NOMO-1 treated with DMSO at 0.1 percent for 48 hours (cell line): ENCODE data around the gene TMOD3.
"Not testable (repeated sequence)": the region's sequence is repeated elsewhere in the genome, so short reads cannot be mapped to it uniquely, and the experiment has no call there.

ENCODE experiments used
- DNase-seq: peaks from one replicate; lab custom pipeline; 2025; ENCODE audit not compliant: unreplicated experiment; lab: John Stamatoyannopoulos, UW

Gene TMOD3

DNA sequence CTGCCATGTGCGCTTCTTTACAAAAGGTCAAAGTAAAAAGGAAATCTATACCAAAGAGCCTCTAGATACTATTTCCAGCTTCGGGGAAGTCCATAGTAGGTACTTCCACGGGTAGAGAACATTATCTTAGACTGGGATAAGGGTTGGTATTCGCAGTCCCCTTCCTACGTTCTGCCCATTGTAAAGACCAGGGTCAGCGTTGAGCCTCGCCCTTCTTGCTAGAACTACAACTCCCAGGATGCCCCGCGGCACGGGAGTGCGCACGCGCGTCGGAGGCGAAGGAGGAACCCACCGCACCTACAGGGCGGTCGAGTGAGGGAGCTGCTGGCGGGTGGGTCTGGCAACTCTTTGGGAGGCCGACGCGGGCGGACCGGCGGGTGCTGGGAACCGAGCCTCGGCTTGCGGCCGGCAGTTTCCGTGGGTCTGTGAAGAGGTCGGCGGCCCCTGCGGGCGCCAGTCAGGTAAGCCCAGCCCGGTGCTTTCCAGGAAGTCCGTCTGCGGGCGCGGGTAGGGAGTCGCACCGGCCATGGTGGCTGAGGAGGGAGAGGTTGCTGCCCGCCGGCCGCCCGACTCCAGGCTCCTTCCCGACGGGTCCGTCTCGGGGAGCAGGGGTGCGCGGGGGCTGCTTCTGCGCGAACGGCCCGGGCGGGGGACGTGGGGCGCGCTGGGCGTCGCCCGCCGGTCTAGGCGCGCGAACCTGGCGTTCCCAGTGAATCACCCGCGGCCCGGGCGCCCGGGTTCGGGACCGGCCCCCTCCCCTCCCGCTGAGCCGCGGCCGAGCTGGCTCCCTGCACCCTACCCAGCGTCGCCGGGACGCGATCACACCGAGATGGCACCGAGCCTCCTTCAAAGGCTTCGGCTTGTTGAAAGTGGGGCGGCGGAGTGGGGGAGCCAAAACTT is at the start of gene TMOD3:
Gene TMOD3, plus strand, starts transcription at position 278 of the 900 bp plus-strand sequence. CDS start 33,232 bp downstream, outside the sequence.
- peak; percentile 76 for DNase-seq

DNA sequence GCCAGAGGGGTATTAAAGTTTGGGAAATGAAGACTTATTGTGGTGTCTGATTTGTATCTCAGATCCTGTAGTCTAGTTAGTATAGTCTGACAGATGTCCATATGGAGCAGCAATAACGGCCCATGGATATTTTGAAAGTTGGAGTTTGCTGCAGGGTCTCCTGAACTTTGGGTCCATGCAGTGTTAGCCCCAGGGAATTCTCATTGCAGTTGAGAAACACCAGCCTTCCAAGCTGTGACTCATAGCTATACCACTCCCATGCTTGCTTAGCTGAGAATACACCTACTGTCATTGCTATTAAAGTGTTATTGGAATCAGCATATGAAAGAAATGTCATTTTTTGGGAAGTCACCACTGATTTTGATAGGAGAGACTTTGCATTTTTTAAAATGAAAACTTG is 48.8 kb upstream of the TMOD3 start:
- no peak for DNase-seq

DNA sequence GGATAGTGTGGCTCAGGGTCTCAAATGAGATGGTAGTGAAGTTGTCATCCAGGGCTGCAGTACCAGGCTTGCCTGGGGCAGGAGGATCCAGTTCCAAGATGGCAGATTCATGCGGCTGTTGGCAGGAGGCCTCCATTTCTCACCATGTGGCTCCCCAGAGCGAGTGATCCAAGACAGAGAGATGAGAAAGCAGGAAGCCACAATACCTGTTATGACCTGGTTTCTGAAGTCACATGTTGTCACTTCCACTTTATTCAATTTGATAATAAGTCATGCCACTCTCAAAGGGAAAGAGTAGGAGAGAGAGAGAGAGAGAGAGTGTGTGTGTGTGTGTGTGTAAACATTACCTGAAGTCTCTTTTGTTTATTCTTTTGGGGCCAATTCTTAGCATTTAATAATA is 47.9 kb upstream of the TMOD3 start:
- DNase-seq, result no peak

DNA sequence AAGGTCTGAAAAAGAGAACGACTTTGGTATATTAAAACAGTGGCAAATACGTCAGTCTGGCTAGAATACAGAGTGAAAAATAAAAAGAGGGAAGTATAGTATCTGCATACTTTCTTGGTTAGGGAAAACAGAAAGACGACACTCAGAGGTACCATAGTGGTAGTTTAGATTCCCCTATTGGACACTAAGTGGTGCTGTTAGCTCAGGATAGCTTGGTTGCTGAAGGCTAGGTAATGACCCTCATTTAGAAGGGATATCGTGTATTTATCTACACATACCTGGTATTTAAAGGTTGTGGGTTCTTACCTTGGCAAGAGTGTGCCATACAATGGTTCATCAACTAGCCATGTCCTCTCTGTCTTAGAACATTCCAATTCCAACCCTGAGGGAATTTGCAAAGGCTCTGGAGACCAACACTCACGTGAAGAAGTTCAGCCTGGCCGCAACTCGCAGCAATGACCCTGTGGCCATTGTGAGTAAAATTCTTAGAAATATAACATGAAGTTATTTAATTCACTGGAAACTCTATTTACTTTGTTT is 47.0 kb upstream of the TMOD3 start:
- no peak for DNase-seq

DNA sequence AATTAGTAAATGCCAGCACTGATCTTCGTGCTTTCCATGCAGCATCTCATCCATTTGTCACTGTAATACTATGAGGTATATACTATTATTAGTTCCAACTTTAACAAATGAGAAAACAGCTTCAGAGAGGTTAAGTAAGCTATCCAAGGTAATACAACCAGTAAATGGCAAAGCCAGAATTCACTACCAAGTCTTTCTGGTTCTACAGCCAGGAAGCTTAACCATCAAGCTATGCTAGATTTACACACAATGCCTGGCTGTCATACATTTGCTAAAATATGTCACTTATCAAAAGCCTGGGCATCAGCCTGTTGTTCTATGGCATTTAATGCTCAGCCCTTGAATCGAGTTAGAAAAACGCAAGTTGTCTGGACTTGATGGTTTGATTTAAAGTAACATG is 45.5 kb upstream of the TMOD3 start:
- DNase-seq, result no peak

DNA sequence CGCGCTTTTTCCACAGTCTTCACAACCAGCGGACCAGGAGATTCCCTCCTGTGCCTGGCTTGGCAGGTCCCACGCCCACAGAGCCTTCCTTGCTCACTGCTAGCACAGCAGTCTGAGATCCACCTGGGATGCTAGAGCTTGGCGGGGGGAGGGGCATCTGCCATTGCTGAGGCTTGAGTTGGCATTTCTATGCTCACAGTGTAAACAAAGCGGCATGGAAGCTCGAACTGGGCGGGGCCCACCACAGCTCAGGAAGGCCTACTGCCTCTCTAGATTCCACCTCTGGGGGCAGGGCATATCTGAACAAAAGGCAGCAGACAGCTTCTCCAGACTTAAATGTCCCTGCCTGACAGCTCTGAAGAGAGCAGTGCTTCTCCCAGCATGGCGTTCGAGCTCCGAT is 42.3 kb upstream of the TMOD3 start:
- not testable (repeated sequence) for DNase-seq

DNA sequence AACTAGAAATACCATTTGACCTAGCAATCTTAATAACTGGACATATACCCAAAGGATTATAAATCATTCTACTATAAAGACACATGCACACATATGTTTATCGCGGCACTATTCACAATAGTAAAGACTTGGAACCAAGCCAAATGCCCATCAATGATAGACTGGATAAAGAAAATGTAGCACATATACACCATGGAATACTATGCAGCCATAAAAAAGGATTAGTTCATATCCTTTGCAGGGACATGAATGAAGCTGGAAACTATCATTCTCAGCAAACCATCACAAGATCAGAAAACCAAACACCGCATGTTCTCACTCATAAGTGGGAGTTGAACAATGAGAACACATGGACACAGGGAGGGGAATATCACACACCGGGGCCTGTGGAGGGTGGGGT is 37.0 kb upstream of the TMOD3 start:
- not testable (repeated sequence) for DNase-seq

DNA sequence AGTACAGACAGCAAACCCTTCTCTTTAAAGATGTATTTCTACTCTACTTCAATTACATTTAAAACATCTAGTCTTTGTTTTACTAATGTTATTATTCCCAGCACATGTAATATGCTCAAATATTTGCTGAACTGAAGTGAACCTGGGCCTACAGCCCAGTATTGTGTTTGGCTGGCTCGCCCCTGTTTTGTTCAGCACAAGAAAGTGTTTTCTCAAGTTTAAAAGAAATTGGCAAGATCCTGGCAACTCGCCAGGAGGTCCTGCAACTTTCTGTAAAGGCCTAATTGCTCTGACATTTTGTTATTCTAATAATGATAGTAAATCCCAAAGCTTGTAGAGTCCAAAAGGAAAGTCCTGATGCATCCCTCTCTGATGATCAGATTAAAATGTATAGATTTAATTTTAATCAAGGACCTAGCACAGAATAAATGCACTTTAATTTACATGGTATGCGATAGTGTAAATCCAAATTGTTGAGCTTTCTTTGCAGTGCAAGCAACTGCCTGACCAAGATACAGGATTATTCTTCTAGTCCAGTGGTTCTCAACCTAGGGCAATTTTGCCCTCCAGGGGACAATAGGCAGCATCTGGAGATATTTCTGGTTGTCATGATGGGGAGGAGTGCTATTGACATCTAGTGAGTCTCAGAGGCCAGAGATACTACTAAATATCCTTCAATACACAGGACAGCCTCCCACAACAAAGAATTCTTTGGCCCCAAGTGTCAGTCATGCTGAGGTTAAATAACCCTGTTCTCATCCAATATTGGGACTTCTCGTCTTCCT is 35.7 kb upstream of the TMOD3 start:
- no peak for DNase-seq

DNA sequence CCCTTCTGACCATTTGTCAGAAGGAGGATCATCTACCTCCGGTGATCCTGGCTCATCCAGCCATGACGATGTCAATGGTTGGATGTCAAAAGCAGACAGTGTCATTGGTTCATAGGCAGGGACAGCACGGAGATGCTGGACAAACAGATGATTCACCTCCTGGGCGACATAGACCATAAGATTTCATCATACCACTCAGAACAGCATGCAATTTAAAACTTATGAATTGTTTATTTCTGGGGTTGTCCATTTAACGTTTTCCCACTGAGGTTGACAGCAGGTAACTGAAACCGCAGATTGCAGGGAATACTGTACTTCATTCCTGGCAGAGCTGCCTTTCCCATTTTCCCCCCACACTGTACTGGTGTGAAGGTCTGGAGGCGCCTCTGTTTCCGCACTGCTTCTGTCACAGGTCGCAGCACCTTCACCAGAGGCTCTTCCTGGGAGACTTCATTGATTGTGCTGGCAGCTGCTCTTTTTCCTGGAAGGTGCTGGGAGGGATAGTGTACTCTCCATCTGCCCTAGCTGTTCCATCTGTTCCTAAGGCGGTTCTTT is 32.5 kb upstream of the TMOD3 start:
- peak; percentile 8 for DNase-seq

DNA sequence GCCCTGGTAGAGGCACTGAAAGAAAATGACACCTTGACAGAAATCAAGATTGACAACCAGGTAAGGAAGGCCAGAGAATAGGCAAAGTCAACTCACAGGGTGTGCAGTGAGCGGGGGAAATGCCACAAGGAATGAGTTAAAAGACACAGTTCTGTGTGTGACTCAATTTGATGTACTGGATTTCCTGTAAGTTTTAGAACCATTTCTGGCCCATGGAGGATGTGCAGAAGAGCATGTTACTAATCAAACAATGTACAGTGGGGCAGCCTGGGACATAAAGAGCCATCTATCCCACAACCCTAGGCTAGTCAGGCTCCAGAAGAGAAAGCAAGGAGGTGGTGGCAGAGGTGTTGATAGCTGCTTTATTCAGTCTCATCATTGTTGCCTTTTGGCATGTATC is 31.2 kb upstream of the TMOD3 start:
- DNase-seq, result no peak

DNA sequence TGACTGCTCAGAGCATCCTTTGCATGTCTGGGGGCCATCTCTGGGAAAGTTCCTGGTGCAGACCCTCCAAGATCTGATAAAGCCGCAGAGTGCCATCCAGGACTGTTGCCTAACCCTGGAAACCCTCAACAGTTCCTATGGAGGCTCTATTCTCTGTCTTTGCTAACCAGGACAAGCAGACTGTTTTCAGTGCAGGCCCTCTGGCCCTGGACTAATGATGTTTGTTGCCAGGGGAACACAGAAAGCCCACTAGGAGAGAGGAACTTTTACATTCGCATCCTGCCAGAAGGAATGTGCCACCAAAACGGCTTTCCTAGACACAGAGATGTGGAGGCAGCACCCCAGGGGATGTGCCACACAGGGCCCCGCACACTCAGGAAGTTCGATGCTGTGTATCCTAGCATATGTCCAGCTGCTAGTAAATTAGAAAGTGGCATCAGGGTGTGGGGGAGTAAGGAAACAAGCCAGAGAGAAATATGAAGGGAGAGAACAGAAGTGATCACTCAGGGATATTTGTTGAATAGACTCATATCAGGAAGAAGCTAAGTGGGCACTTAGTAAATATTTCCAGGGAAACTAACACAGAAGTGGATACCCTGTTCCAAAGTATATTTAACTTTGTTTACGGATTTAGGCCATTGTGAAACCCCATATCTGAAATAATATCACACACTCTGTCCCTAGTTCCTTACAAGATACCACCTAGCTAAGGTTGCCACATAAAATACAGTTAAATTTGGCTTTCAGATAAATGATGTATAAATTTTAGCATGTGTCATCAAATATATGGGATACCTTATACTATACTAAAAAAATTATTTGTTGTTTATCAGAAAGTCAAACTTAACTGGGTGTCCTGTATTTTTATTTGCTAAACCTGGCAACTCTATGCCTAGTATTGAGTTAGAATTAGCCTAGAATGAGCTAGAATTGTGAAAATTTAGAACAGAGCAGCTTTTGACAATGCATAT is 29.9 kb upstream of the TMOD3 start:
- DNase-seq, result no peak

DNA sequence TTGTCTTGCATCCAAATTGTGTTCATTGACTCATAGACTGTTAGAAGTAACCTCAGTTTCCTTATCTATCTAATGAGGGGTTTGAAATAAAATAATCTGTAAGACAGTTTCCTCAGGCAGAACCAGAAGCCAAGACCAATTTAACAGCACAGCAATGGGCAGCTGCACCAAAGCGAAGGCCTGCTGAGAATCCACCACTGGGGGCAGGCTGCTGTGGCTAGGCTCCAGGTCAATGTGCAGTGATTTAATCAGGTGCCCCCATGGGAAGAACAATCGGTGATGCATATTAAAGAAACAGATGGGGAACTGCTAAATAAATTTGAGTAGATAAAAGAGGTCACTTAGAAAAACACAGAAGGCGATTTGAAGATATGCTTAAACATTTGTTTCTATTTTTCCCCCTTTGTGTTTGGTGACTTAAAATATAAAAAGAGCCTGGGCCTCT is 28.0 kb upstream of the TMOD3 start:
- DNase-seq, result no peak

DNA sequence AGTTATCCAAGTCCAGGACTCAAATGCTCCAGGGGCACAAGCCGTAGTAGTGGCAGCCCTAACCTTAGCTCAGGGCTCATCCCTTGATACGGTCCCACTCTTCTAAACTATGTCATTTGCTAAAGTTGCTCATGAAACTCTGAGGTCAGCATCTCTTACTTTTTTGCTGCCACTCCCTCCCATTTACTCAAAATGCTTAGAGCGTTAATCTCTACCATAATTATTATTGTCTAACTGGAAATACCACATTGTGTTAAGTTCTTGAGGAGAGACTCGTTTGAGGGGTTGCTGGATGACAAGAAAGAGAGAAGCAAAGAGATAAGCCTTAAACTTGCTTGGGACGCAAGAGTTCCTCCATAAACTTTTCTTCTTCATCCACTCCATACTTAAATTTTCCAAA is 26.9 kb upstream of the TMOD3 start:
- no peak for DNase-seq

DNA sequence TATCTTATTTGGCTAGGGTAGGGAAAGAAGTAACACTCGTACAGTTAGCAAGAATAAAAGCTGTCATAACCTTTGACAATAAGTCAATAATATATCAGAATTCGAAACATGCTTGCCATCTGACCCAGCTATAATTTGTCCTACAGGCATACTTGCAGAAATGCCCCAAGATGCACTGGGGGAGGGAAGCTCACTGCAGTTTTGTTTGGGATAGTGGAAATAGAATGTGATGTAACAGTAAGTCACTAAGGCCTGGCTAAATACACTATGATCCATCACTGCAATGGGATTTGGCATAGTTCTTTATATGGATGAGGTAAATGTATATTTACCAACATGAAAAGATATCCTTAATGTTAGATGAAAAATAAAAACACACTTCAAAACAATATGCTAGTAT is 25.5 kb upstream of the TMOD3 start:
- no peak for DNase-seq

DNA sequence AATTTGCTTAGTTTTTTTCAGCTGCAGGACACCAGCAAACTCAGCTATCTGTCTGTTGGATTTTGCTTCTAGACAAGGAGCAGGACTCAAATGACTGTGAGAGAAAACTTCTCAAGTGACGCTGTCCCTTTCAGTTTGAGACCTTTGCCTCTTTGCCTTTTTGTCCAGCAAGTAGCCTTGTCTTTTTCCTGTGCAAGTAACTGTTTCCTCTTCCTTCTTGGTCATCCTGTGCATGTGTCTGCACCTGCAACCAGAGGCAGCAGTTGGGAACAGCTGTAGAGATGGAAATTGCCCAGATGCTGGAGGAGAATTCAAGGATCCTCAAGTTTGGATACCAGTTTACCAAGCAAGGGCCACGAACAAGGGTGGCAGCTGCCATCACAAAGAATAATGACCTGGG is 23.3 kb upstream of the TMOD3 start:
- no peak for DNase-seq

DNA sequence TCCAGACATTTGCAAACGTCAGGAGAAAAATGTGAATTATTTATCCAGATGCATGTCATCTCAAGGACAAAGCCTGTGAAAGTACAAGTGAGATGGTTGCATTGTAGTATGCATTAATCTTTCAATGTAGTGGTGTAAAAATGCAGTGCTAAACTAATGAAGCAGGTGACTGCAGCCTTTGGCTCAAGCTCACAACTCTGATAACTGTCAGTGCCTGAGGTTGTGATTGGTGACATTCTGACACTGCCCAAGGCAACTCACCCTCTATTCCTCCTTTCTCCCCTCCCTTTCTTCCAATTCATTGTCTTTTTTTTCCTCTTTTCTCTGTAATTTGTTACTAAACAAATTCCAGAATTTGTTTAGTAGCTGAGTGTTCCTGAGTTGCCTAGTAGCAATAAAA is 20.0 kb upstream of the TMOD3 start:
- DNase-seq, result no peak

DNA sequence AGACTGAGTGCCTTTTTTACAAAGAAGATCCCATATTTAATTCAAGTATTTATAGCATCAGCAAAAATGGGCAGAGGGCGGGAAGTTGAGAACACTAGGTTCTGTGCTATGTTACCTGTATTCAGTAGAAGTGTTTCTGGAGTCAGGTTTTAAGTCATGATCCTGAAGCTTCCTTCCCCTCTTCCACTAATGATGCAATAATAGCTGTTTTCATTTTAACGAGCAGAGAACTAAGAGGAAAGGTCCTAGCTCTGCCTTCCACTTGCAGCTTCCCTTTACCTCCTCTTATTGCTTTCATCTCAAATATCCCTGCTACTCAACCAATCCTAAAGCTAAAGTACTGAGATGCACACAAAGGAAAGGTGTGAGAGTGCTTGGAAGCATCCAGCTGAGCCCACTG is 16.9 kb upstream of the TMOD3 start:
- peak; percentile 1 for DNase-seq

DNA sequence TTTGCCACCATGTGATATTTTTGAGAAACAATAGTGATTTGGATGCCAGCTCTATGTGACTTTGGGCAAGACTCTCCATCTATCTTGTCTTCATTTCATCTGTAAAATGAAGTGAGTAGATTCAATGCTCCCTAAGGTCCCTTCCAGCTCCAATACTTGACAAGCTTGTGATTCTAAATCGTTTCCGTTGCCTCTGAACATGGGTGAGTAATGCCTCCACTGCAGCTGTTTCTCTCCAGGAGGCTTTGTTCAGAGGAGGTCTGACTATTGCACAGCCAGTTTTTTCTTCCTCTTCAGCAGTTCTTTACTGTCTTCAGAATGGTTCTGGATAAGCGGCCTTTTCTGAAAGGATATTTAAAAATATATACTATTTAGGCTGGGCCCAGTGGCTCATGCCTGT is 14.8 kb upstream of the TMOD3 start:
- DNase-seq, result peak; percentile 3

DNA sequence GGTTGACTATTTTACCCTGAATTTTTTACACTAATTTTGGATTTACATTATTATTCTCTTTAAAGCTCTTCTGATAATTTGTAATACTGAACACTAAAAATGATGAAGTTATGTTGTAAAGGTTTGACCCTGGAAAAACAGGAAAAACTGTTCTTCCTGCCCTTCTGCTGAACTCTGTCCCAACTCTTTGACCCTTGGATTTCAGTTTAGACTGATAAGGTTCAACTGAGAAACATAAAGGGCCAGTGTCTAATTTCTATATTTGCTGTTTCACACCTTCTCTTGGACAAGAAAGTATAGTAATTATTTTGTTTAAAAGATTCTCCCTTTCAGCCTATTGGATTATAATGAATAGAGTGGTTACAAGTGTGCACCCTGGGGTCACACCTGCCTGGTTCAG is 12.8 kb upstream of the TMOD3 start:
- DNase-seq, result no peak

DNA sequence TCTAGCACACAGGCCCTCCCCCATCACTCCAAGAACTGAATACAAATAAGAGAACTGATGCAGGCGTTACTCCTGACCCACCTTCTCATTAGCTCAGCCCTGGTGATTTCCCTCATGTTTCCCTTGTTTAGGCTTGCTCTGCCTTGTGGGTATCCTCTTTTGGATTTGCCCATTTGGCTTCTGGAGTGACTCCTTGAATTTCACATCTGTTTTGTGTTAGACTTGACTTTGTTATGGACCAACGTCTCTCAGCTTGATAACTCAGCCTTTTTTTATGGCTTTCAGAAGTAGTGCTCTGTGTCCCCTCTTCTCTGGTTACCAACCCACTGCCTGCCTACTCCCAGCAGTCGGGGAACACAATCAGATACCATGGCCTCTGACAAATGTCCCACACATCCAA is 11.3 kb upstream of the TMOD3 start:
- no peak for DNase-seq
